Measurements from ENCODE around the gene PPIL6. TPM values are rescaled to one million over a fixed set of nuclear protein-coding genes. Genes with fewer than 3 reads are reported as not detected.

Gene PPIL6
- total RNA-seq, 2 donors from 2014 or later = 4.2 to 6.0 TPM

DNA sequence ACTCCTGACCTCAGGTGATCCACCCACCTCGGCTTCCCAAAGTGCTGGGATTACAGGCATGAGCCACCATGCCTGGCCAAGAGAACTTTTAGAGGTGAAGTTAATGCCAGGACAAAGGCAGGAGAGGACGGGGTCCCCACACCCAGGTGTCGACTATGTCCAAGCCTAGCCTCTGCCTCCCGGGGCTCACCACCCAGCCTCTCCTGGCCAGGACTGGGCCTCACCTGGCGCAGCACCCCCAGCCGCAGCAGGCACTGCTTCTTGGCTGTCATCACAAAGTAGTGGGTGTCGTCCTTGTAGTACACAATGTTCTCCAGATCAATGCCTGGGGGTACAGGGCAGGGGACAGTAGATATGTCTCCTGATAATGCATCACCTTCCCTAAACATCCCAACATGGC, 10.9 kb upstream of the PPIL6 start:
- Histone ChIP-seq H3K27me3 (replicated peaks; ENCODE audit: insufficient read depth) (no peaks in the 10 kb centered on the region), H3K27ac (no peak overlapping the region), H3K9me3 (no peaks in the 10 kb centered on the region), H3K4me1 (replicated peaks) (no peaks in the 10 kb centered on the region), H3K36me3 (no peaks in the 10 kb centered on the region), H3K4me3 (no peak overlapping the region)
- DNase-seq (ENCODE audit: low spot score) = no peak
- TF ChIP-seq POLR2A (IDR thresholded peaks at IDR 0.05) = no peak
- TF ChIP-seq, protein P1, sequence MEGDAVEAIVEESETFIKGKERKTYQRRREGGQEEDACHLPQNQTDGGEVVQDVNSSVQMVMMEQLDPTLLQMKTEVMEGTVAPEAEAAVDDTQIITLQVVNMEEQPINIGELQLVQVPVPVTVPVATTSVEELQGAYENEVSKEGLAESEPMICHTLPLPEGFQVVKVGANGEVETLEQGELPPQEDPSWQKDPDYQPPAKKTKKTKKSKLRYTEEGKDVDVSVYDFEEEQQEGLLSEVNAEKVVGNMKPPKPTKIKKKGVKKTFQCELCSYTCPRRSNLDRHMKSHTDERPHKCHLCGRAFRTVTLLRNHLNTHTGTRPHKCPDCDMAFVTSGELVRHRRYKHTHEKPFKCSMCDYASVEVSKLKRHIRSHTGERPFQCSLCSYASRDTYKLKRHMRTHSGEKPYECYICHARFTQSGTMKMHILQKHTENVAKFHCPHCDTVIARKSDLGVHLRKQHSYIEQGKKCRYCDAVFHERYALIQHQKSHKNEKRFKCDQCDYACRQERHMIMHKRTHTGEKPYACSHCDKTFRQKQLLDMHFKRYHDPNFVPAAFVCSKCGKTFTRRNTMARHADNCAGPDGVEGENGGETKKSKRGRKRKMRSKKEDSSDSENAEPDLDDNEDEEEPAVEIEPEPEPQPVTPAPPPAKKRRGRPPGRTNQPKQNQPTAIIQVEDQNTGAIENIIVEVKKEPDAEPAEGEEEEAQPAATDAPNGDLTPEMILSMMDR (IDR thresholded peaks at IDR 0.05) = no peak
- no peak for TF ChIP-seq POLR2AphosphoS5 (IDR thresholded peaks at IDR 0.05)
- WGBS = 91% methylated on average over 7 of the region's 7 CpGs
- intact Hi-C loops (cut with DNase I) = no loop called here

GRCh38 chr6:109450801-109451200, 10.4 kb upstream of the PPIL6 start:
- no peak overlapping the region for H3K27ac ChIP-seq

GRCh38 chr6:109449795-109450673, 9.6 kb upstream of the PPIL6 start:
- WGBS = 84% methylated on average over 16 of the region's 16 CpGs
- DNase-seq (ENCODE audit: low spot score) = no peak

More at GRCh38 chr6:109450801-109451200, 10.4 kb upstream of the PPIL6 start:
- H3K9me3 ChIP-seq = no peaks in the 10 kb centered on the region
- no peaks in the 10 kb centered on the region for H3K4me1 ChIP-seq (replicated peaks)
- H3K36me3 ChIP-seq = peaks cover 0 to 4% of the 10 kb centered on the region in 2 donors
- no peak overlapping the region for H3K4me3 ChIP-seq
- DNase-seq (ENCODE audit: low spot score) = no peak
- WGBS = 85% methylated on average over 3 of the region's 3 CpGs
- intact Hi-C loops (cut with DNase I) = no loop called here
- no peaks in the 10 kb centered on the region for H3K27me3 ChIP-seq (replicated peaks; ENCODE audit: insufficient read depth)
- TF ChIP-seq, protein P1 (IDR thresholded peaks at IDR 0.05) = no peak
- no peak for TF ChIP-seq POLR2A (IDR thresholded peaks at IDR 0.05)
- TF ChIP-seq POLR2AphosphoS5 (IDR thresholded peaks at IDR 0.05) = no peak

GRCh38 chr6:109449064-109449794, 8.8 kb upstream of the PPIL6 start:
- H3K9me3 ChIP-seq = no peaks in the 10 kb centered on the region
- no peak for DNase-seq (ENCODE audit: low spot score)
- TF ChIP-seq POLR2A (IDR thresholded peaks at IDR 0.05) = no peak
- no peak overlapping the region for H3K4me3 ChIP-seq
- intact Hi-C loops (cut with DNase I) = no loop called here
- H3K36me3 ChIP-seq = peaks cover 0 to 10% of the 10 kb centered on the region in 2 donors
- H3K27ac ChIP-seq = no peak overlapping the region
- 89% methylated on average over 19 of the region's 19 CpGs for WGBS
- no peaks in the 10 kb centered on the region for H3K4me1 ChIP-seq (replicated peaks)
- no peaks in the 10 kb centered on the region for H3K27me3 ChIP-seq (replicated peaks; ENCODE audit: insufficient read depth)

More at GRCh38 chr6:109449795-109450673, 9.6 kb upstream of the PPIL6 start:
- intact Hi-C loops (cut with DNase I) = no loop called here
- no peaks in the 10 kb centered on the region for H3K9me3 ChIP-seq
- H3K27ac ChIP-seq = no peak overlapping the region
- no peaks in the 10 kb centered on the region for H3K4me1 ChIP-seq (replicated peaks)
- H3K36me3 ChIP-seq = peaks cover 0 to 10% of the 10 kb centered on the region in 2 donors
- no peaks in the 10 kb centered on the region for H3K27me3 ChIP-seq (replicated peaks; ENCODE audit: insufficient read depth)
- no peak overlapping the region for H3K4me3 ChIP-seq
- TF ChIP-seq, protein P1 (IDR thresholded peaks at IDR 0.05) = no peak
- TF ChIP-seq POLR2AphosphoS5 (IDR thresholded peaks at IDR 0.05) (no peak), POLR2A (IDR thresholded peaks at IDR 0.05) (no peak)

DNA sequence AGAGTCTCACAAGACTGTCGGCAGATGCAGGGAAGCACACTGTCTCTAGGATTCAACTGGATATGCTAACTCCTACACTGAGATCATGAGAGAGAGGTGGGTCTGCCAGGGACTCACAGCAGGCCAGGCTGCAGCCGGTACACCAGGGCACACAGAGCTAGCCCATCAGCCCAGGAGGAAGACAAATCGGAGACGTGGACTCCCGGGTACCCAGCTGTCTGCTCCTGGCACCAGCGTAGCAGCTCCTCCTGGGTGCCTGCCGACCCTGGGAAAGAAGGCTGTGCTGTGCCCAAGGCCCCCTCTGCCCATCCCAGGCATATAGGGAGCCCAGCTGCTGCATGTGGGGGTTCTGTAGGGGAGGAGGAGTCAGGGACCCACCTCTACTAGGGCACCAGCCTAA, 8.2 kb upstream of the PPIL6 start:
- TF ChIP-seq POLR2AphosphoS5 (IDR thresholded peaks at IDR 0.05) (no peak), POLR2A (IDR thresholded peaks at IDR 0.05) (no peak)
- TF ChIP-seq, protein P1 (IDR thresholded peaks at IDR 0.05) = no peak

More for the DNA sequence above, 8.2 kb upstream of the PPIL6 start:
- H3K9me3 ChIP-seq = no peaks in the 10 kb centered on the region
- no peak overlapping the region for H3K4me3 ChIP-seq
- intact Hi-C loops (cut with DNase I) = no loop called here
- 85% methylated on average over 7 of the region's 7 CpGs for WGBS
- no peak for DNase-seq (ENCODE audit: low spot score)
- peaks cover 0 to 10% of the 10 kb centered on the region in 2 donors for H3K36me3 ChIP-seq
- H3K4me1 ChIP-seq (replicated peaks) = no peaks in the 10 kb centered on the region
- H3K27ac ChIP-seq = no peak overlapping the region
- no peaks in the 10 kb centered on the region for H3K27me3 ChIP-seq (replicated peaks; ENCODE audit: insufficient read depth)
